PFSK-1 (cell line): Measurements from ENCODE around the gene PSMC6. TPM values are rescaled to one million over a fixed set of nuclear protein-coding genes. Genes with fewer than 3 reads are reported as not detected.

Source experiments
- FOXP2 ChIP-seq: optimal IDR thresholded peaks from 2 replicates; pipeline ENCODE3; 2011; ENCODE audit warnings: borderline replicate concordance, control low read depth, inconsistent platforms; ENCODE audit not compliant: insufficient read depth; ENCODE audit errors: extremely low read length, extremely low read depth
- POLR2AphosphoS5 ChIP-seq: IDR thresholded peaks from 2 replicates; pipeline ENCODE4 v1.6.1; 2012; ENCODE audit warnings: low read depth, mild to moderate bottlenecking, control low read depth, low read length, moderate library complexity
- SIN3A ChIP-seq: IDR thresholded peaks from 2 replicates; pipeline ENCODE4 v1.6.1; 2012; ENCODE audit warnings: mild to moderate bottlenecking, low read length, moderate library complexity, borderline replicate concordance; ENCODE audit not compliant: insufficient read depth
- TAF1 ChIP-seq: IDR thresholded peaks from 2 replicates; pipeline ENCODE4 v1.6.1; 2012; ENCODE audit warnings: low read length, control low read depth, borderline replicate concordance; ENCODE audit not compliant: insufficient read depth
- polyA plus RNA-seq: library from polyadenylated mRNA; unstranded; fragments of >200 nt; gene quantifications from one replicate; pipeline ENCODE4 v1.2.1, GENCODE V29; 2012; ENCODE audit warnings: low read depth, missing spikeins; ENCODE audit not compliant: insufficient read length
- TF ChIP-seq, protein P1 (sequence below), 2 experiments: IDR thresholded peaks; 2 replicates each; pipeline versions ENCODE4 v1.6.1 to v1.8.0; 2011 to 2012; ENCODE audit warnings: low read depth in 2 of 2, low read length in 2 of 2, control low read depth in 1 of 2, inconsistent platforms in 1 of 2, mild to moderate bottlenecking in 1 of 2, moderate library complexity in 1 of 2; ENCODE audit not compliant: insufficient read depth in 1 of 2

PSMC6 gene
- 33.3 TPM for polyA plus RNA-seq

DNA sequence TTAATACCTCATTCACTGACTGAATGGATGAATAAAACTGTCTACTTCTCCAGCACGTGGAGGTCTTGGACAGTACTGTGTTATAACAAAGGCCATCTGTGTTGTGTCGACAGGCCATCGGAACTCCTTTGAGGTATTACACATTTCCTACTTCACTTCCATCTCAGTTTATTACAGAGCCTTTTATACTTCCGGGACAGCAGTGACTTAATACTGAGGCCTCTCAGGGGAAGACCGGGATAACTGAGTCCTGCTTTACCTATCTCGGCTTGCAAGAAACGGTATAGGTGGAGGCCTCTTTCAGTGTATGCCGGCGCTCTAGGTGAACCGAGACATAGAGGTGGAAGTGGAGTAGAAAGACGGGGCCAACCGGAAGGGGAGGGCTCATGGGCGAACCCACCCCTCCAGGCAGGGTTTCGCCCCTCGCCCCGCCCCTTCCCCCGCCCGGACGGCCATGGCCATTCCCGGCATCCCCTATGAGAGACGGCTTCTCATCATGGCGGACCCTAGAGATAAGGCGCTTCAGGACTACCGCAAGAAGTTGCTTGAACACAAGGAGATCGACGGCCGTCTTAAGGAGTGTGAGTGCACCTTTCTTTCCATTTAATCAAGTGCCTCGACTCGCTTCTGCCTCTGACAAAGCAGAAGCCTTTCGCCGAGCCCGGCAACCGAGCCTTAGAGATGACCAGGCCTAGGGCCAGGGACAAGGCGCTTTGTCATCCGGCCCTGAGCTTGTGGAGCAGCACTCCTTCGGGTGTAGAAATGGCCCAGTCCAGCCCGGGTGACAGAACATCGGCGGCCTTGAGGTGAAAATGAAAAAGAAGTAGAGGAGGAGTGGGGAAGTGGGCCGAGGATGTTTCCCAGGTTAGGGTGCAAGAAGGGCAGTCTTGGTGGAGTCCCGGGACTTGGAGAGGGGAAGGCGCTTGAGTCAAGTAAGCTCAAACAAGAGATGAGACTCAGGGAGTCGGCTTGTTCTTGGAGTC is at the start of gene PSMC6:
Gene PSMC6 (plus strand): TSS at position 477 of the 983 bp plus-strand sequence. CDS start 20 bp downstream, at position 497.
- peak; percentile 84 for TF ChIP-seq POLR2AphosphoS5
- TF ChIP-seq, protein P1, sequence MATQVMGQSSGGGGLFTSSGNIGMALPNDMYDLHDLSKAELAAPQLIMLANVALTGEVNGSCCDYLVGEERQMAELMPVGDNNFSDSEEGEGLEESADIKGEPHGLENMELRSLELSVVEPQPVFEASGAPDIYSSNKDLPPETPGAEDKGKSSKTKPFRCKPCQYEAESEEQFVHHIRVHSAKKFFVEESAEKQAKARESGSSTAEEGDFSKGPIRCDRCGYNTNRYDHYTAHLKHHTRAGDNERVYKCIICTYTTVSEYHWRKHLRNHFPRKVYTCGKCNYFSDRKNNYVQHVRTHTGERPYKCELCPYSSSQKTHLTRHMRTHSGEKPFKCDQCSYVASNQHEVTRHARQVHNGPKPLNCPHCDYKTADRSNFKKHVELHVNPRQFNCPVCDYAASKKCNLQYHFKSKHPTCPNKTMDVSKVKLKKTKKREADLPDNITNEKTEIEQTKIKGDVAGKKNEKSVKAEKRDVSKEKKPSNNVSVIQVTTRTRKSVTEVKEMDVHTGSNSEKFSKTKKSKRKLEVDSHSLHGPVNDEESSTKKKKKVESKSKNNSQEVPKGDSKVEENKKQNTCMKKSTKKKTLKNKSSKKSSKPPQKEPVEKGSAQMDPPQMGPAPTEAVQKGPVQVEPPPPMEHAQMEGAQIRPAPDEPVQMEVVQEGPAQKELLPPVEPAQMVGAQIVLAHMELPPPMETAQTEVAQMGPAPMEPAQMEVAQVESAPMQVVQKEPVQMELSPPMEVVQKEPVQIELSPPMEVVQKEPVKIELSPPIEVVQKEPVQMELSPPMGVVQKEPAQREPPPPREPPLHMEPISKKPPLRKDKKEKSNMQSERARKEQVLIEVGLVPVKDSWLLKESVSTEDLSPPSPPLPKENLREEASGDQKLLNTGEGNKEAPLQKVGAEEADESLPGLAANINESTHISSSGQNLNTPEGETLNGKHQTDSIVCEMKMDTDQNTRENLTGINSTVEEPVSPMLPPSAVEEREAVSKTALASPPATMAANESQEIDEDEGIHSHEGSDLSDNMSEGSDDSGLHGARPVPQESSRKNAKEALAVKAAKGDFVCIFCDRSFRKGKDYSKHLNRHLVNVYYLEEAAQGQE (IDR thresholded peaks at IDR 0.05; ENCODE audit: insufficient read depth in 1 of 2, low read depth in 2 of 2, low read length in 2 of 2), result no peak
- no peak for TF ChIP-seq SIN3A
- no peak for TF ChIP-seq TAF1
- no peak for TF ChIP-seq FOXP2

DNA sequence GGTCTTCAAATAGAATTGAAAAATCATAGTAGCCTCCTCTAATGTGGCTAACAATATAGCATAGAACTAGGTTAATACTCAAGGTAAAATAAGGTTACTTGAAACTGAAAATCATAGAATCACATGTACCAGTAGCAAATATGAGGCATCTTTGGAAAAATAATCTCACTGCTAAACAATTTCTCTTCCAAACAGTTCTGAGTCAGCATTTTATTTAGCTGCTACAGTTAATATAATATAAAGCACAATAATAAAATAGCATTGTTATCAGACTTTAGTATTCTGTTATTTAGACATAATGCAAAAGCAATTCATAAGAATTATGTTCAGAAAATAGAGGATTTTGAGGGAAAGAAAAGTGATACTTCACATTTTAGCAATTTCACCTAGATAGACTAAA is 46.7 kb upstream of the PSMC6 start:
- TF ChIP-seq, protein P1 (IDR thresholded peaks at IDR 0.05; ENCODE audit: insufficient read depth in 1 of 2, low read depth in 2 of 2, low read length in 2 of 2), result no peak
- TF ChIP-seq POLR2AphosphoS5 (no peak), SIN3A (no peak), FOXP2 (no peak), TAF1 (no peak)

DNA sequence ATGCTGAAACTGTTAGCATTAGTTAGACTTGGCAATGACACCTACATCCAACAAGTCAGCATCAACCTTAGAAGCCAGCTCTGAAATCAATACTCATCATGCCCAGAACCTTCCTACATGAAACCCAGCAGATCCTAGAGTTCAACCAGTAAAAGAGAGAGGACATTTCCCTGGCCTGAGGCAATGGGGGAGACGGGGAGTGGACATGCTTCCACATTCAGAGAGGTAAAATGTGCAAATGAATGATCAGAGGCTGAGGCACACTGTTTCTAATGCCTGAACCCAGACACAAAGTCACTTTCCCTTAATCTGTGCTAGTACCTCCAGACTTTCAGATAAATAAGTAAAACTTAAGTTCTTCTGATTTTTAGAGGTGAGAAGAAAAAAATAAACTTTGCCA is 46.2 kb upstream of the PSMC6 start:
- TF ChIP-seq SIN3A (no peak), FOXP2 (no peak), TAF1 (no peak), POLR2AphosphoS5 (no peak)
- TF ChIP-seq, protein P1 (IDR thresholded peaks at IDR 0.05; ENCODE audit: insufficient read depth in 1 of 2, low read depth in 2 of 2, low read length in 2 of 2), result no peak

DNA sequence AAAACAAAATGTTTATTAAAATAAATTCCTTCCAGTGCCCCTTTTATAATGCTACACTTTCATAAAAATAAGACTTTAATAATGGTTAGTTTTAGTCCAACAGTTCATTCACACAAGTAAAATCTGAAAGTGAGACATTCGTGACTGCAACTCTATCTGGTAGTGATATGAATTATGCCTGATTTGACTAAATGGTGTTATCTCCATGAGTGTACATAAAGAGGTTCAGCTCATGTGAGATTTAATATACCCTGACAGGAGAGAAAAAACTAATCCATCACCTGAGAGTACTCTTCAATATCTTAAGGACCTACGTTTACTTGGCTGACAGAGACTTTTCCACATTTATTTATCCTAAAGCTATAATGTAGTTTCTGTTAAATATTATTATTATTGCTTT is 45.7 kb upstream of the PSMC6 start:
- TF ChIP-seq, protein P1 (IDR thresholded peaks at IDR 0.05; ENCODE audit: insufficient read depth in 1 of 2, low read depth in 2 of 2, low read length in 2 of 2), result no peak
- no peak for TF ChIP-seq TAF1
- TF ChIP-seq FOXP2, result no peak
- no peak for TF ChIP-seq SIN3A
- no peak for TF ChIP-seq POLR2AphosphoS5
